ENCODE measurements around the gene PUS1. TPM values are rescaled to one million over a fixed set of nuclear protein-coding genes. Genes with fewer than 3 reads are reported as not detected.

Gene PUS1
- total RNA-seq, 4 donors from 2014 or later: 10.9 to 23.6 (median 16.4) TPM

DNA sequence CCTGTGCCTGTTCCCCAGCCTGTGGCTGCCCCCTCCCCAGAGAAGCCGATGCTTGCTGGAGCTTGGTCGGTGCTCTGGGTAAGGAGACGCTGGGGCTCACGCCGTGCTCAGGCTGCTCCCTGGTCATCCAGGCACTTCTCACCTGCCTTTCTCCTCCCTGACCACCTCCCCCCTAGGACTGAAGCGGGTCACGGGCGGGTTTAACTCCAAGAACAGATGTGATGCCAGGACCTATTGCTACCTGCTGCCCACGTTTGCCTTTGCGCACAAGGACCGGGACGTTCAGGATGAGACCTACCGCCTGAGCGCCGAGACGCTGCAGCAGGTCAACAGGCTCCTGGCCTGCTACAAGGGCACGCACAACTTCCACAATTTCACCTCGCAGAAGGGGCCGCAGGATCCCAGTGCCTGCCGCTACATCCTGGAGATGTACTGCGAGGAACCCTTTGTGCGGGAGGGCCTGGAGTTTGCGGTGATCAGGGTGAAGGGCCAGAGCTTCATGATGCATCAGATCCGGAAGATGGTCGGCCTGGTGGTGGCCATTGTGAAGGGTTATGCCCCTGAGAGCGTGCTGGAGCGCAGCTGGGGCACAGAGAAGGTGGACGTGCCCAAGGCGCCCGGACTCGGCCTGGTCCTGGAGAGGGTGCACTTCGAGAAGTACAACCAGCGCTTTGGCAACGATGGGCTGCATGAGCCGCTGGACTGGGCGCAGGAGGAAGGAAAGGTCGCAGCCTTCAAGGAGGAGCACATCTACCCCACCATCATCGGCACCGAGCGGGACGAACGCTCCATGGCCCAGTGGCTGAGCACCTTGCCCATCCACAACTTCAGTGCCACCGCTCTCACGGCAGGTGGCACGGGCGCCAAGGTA, 12.3 kb downstream of the PUS1 start:
- TF ChIP-seq, protein P1, sequence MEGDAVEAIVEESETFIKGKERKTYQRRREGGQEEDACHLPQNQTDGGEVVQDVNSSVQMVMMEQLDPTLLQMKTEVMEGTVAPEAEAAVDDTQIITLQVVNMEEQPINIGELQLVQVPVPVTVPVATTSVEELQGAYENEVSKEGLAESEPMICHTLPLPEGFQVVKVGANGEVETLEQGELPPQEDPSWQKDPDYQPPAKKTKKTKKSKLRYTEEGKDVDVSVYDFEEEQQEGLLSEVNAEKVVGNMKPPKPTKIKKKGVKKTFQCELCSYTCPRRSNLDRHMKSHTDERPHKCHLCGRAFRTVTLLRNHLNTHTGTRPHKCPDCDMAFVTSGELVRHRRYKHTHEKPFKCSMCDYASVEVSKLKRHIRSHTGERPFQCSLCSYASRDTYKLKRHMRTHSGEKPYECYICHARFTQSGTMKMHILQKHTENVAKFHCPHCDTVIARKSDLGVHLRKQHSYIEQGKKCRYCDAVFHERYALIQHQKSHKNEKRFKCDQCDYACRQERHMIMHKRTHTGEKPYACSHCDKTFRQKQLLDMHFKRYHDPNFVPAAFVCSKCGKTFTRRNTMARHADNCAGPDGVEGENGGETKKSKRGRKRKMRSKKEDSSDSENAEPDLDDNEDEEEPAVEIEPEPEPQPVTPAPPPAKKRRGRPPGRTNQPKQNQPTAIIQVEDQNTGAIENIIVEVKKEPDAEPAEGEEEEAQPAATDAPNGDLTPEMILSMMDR (IDR thresholded peaks at IDR 0.05): no peak
- no peak for TF ChIP-seq POLR2A (IDR thresholded peaks at IDR 0.05)
- no peak overlapping the region for H3K27ac ChIP-seq
- 96 to 97% methylated on average over 44 to 46 of the region's 46 CpGs for WGBS, 2 donors
- no peak overlapping the region for H3K4me3 ChIP-seq (replicated peaks in 1 of 3)
- H3K4me1 ChIP-seq: peaks cover 0 to 5% of the 10 kb centered on the region in 2 donors
- DNase-seq: no peak
- peaks cover 0 to 9% of the 10 kb centered on the region in 2 donors for H3K36me3 ChIP-seq
- intact Hi-C loops (cut with DNase I): no loop called here
- no peaks in the 10 kb centered on the region for H3K9me3 ChIP-seq
- H3K27me3 ChIP-seq: no peaks in the 10 kb centered on the region

- peaks cover 0 to 9% of the 10 kb centered on the region in 2 donors for H3K36me3 ChIP-seq
- no peak overlapping the region for H3K27ac ChIP-seq
- no peaks in the 10 kb centered on the region for H3K27me3 ChIP-seq
- WGBS, 2 donors: 96 to 100% methylated on average over 4 to 7 of the region's 7 CpGs
- H3K4me1 ChIP-seq: peaks cover 0 to 5% of the 10 kb centered on the region in 2 donors
- intact Hi-C loops (cut with DNase I): no loop called here
- no peak for DNase-seq
- TF ChIP-seq POLR2A (IDR thresholded peaks at IDR 0.05): no peak
- TF ChIP-seq, protein P1 (IDR thresholded peaks at IDR 0.05): no peak
- no peak overlapping the region for H3K4me3 ChIP-seq (replicated peaks in 1 of 3)
- H3K9me3 ChIP-seq: no peaks in the 10 kb centered on the region
Observed at GRCh38 chr12:131941987-131942341, 12.9 kb downstream of the PUS1 start.

- Histone ChIP-seq H3K4me3 (replicated peaks in 1 of 3) (no peak overlapping the region), H3K27me3 (no peaks in the 10 kb centered on the region), H3K36me3 (peaks cover 0 to 9% of the 10 kb centered on the region in 2 donors), H3K27ac (no peak overlapping the region), H3K9me3 (no peaks in the 10 kb centered on the region), H3K4me1 (peaks cover 0 to 5% of the 10 kb centered on the region in 2 donors)
- intact Hi-C loops (cut with DNase I): no loop called here
- WGBS, 2 donors: 93 to 95% methylated on average over 12 of the region's 12 CpGs
- no peak for TF ChIP-seq POLR2A (IDR thresholded peaks at IDR 0.05)
- TF ChIP-seq, protein P1 (IDR thresholded peaks at IDR 0.05): no peak
- DNase-seq: no peak
Observed at GRCh38 chr12:131942671-131943070, 13.6 kb downstream of the PUS1 start.

GRCh38 chr12:131943389-131943788, 14.3 kb downstream of the PUS1 start:
- no peak for DNase-seq
- 97 to 98% methylated on average over 7 to 8 of the region's 8 CpGs for WGBS, 2 donors
- no peak overlapping the region for H3K27ac ChIP-seq
- H3K36me3 ChIP-seq: peaks cover 0 to 9% of the 10 kb centered on the region in 2 donors
- no peaks in the 10 kb centered on the region for H3K9me3 ChIP-seq
- no peaks in the 10 kb centered on the region for H3K27me3 ChIP-seq
- no peak overlapping the region for H3K4me3 ChIP-seq (replicated peaks in 1 of 3)
- intact Hi-C loops (cut with DNase I): no loop called here
- TF ChIP-seq, protein P1 (IDR thresholded peaks at IDR 0.05): no peak
- TF ChIP-seq POLR2A (IDR thresholded peaks at IDR 0.05): no peak
- peaks cover 0 to 5% of the 10 kb centered on the region in 2 donors for H3K4me1 ChIP-seq

DNA sequence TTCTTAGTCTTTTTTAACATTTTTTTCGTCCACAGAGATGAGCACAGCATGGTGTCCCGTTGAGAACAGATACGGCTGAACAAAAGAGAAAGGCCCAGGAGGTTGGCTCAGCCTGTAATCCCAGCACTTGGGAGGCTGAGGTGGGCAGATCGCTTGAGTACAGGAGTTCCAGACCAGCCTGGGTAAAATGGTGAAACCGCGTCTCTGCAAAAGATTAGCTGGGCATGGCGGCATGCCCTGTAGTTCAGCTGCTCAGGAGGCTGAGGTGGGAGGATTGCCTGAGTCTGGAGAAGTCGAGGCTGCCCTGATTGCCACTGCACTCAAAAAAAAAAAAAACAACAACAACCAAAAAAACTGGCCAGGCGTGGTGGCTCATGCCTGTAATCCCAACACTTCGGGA, 14.8 kb downstream of the PUS1 start:
- intact Hi-C loops (cut with DNase I): no loop called here
- WGBS, 2 donors: 93 to 94% methylated on average over 10 of the region's 10 CpGs
- no peak for DNase-seq
- Histone ChIP-seq H3K27me3 (no peaks in the 10 kb centered on the region), H3K9me3 (no peaks in the 10 kb centered on the region), H3K4me3 (replicated peaks in 1 of 3) (no peak overlapping the region), H3K4me1 (peaks cover 0 to 5% of the 10 kb centered on the region in 2 donors), H3K27ac (no peak overlapping the region), H3K36me3 (peaks cover 0 to 9% of the 10 kb centered on the region in 2 donors)
- TF ChIP-seq, protein P1 (IDR thresholded peaks at IDR 0.05): no peak
- no peak for TF ChIP-seq POLR2A (IDR thresholded peaks at IDR 0.05)
